Iris pigment epithelial cell (primary cell): ENCODE measurements around the gene MYH16.
"Not testable (repeated sequence)": the region's sequence is repeated elsewhere in the genome, so short reads cannot be mapped to it uniquely, and the experiment has no call there.

ENCODE experiments used
- DNase-seq: peaks from one replicate; pipeline ENCODE4 v3.0.0-alpha.2; 2011; ENCODE audit warnings: low read depth

The MYH16 gene

DNA sequence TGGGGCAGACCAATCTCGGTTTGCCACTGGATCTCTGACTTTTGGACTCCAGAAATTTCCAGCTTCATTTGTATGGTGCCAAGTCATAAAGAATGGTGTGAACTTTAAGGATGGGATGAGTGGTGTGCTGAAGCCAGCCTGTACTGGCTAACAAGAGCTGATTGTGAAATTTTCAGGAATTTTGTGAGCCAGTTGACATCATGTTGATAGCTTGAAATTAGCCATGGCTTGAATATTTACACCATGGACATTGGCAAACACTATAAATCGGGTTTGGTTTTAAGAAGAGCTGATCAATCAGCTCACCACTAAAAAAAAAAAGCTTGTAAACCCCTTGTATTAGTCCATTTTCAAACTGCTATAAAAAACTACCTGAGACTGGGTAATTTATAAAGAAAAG is 14.1 kb upstream of the MYH16 start:
- peak; percentile 24 for DNase-seq

DNA sequence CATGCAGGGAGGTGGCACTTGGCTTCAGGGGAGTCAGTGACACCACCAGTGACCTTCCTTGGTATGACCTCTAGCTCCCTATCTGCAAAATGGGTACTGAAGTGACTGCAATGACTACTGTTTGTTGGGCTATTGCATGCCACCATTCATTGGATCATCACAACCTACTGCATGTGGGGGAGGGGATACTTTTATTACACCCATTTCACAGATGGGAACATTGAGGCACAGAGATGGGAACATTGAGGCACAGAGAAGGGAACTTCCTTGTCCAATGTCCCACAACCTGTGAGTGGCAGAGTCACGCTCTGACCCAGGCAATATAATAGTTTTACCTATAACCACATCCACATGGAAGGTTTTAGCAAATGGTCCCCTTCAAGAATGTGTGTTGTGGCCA is 12.2 kb upstream of the MYH16 start:
- DNase-seq = no peak

DNA sequence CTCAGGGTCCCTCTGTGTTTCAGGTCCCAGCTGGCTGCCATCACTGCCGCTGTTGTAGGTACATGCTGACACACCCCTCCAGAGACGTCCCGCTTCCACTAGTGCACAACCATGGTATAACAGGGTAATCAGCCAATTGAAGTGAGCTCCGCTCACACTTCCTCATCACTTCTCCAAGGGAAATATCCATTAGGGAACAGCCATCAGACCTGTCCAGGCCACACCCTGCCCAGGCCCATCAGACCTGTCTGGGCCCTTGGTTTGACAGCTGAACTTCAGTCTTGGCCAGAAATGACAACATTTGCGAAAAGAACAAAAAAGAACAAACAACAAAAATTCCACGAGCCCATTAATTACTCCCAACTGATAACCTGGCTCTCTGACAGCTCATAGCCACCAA is 11.0 kb upstream of the MYH16 start:
- no peak for DNase-seq

DNA sequence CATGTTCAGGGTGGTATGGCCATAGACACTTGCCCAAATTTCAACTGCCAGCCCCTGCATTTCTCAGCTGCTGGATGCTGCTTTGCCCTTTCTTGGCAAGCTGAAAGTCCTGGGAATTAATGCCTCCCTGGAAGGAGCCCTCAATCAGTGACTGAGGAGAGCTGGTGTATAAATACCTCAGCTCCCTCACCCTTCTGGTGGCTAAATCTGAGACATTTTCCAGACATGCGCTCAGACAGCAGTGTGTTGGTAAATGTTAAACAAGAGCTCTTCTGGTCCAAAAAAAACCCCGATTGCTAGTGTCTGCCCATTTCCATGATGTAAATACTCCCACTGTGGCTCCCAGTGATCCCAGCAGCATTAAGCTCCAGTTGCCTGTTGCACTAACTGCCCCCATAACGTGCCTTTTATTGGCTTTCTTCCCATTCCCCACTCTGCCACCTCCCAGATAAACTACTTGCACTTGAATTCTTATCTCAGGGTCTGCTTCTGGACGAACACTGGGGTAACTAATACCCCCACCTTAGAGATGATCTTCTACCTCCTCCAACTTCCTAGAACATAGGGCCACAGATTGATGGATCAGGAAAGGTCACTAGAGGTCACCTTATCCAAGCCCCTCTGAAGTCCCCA is 6.7 kb upstream of the MYH16 start:
- no peak for DNase-seq

DNA sequence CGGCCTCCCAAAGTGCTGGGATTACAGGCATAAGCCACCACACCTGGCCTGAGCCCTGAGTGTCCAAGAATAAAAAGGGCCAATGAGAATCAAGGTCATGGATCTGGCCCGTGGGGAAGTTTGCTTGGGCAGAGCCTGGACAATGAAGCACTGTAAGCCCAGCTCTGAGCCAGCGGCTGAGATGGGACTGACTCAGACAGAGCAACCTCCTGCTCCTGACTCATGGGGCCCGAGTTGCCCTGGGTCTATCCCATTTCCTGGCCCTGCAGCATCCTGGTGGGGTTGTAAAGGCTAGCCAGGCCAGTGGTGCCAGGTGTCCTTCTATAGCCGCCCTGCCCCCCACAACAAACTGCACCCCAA is 5.2 kb upstream of the MYH16 start:
- DNase-seq = peak; percentile 91

DNA sequence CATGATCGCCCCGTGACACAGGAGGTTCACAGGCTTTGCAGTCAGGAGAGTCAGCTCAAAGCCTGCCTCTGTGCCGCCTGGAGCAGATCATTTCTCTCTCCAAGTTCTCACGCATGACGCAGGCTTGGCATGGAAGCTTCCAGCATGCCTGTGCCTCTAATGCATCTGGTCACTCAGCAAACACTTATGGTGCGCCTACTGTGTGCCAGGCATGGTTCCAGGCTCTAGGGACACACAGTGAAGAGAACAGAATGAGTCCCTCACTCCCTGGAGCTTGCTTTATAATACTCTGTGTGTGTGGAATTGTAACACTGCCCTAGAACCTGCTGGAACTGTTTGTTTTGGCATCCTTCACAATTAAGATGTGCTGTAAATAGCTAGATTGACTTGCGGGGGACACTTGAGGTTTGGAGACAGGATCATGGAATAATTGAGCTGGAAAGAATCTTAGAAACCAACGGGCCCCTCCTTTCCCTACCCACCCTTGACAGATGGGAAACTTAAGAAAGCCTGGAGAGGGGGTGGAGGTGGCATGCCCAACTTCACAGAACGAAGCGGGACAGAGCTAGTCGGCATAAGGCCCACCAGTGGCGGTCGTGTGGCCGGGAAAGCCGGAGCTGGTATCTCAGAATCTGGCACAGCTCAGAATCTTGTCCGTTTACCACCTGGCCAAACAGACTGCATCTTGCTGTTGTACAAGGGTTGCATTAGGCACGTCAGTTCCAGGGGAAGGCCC is 4.6 kb upstream of the MYH16 start:
- peak; percentile 28 for DNase-seq

DNA sequence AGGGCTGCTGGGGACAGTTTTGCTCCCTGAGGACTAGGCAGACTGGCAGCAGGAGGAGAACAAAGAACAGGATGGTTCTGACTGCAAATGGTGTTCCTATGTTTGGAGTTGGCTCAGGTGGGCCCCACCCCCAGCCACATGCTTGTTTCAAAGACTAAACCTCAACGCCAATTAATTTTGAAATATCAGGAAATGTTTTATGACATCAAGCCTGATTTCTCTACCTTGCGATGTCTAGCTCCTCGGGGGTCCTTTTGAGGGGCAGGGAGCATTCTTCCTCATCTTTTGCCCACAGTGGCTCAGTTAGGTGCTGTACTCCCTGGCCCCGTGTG is 4.1 kb upstream of the MYH16 start:
- DNase-seq = no peak

DNA sequence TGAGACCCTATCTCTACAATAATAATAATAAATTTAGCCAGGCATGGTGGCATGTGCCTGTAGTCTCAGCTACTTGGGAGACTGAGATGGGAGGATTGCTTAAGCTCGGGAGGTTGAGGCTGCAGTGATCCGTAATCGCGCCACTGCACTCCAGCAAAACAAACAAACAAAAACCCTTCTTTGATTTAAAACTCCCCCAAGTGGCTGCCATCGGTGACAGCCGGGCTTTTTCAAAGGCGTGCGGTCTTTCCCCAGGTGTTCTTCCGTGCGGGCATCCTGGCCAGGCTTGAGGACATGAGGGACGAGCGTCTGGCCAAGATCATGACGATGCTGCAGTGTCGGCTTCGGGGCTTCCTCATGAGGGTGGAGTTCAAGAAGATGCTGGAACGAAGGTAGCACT is 1.9 kb upstream of the MYH16 start:
- DNase-seq = no peak

DNA sequence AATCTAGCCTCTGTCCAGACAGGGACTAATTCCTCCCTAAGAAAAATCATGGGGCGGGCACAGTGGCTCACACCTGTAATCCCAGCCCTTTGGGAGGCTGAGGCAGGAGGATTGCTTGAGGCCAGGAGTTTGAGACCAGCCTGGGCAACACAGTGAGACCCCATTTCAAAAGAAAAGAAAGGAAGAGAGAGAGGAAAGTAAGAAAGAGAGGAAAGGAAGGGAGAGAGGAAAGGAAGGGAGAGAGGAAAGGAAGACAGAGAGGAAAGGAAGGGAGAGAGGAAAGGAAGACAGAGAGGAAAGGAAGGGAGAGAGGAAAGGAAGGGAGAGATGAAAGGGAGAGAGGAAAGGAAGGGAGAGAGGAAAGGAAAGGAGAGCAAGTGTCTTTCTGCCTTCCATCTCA is 922 bp downstream of the MYH16 start:
- not testable (repeated sequence) for DNase-seq

DNA sequence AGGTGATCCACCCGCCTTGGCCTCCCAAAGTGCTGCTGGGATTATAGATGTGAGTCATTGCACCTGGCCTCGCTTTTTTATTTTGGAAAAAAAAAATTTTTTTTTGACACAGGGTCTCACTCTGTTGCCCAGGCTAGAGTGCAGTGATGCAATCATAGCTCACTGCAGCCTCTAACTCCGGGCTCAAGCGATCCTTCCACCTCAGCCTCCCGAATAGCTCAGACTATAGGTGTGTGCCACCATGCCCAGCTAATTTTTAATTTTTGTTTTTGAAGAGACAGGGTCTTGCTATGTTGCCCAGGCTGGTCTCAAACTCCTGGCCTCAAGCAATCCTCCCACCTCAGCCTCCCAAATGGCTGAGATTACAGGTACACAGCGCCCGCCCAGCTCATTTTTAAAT is 2.3 kb downstream of the MYH16 start:
- not testable (repeated sequence) for DNase-seq

DNA sequence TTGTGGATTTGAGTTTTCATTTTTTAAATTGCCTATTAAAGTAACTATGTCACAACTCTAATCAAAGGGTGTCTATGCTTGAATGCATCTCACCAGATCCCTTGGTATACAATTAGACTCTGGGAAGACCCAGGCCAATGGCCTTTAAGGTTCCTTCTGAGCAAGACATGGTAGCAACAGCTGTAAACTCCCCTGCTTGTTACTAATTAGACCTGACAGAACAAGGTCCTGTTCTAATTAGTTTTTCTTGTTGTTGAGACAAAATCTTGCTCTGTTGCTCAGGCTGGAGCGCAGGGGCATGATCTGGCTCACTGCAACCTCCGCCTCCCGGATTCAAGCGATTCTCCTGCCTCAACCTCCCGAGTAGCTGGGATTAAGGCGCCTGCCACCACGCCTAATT is 2.9 kb downstream of the MYH16 start:
- DNase-seq = no peak

DNA sequence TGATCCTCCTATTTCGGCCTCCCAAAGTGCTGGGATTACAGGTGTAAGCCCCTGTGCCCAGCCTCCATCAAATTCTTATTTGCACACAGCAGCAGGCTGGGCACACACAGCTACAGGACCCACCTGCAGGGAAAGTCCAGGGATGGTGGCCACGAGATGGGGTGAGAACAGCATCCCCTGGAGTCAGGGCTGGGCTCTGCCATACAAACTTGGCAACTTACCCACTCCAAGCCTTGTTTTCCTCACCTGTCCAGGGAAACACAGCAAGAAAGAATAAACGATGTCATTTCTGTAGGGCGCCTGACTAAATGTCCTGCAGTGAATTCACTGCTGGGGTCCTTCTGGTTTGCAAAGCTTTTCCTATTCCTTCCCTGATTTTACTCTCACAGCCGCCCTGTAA is 5.5 kb downstream of the MYH16 start:
- DNase-seq = no peak

DNA sequence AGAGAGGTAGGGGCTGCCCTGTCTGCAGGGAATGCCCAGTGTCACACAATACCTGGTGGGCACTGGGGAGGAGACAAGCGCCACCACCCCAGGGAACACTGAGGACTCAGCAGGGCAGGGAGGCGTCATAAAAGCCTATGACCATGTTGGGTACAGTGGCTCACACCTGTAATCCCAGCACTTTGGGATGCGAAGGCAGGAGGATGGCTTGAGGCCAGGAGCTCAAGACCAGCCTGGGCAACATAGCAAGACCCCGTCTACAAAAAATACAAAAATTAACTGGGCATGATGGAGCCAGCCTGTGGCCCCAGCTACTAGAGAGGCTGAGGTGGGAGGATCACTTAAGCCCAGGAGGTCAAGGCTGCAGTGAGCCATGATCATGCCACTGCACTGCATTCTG is 11.5 kb downstream of the MYH16 start:
- DNase-seq = not testable (repeated sequence)

DNA sequence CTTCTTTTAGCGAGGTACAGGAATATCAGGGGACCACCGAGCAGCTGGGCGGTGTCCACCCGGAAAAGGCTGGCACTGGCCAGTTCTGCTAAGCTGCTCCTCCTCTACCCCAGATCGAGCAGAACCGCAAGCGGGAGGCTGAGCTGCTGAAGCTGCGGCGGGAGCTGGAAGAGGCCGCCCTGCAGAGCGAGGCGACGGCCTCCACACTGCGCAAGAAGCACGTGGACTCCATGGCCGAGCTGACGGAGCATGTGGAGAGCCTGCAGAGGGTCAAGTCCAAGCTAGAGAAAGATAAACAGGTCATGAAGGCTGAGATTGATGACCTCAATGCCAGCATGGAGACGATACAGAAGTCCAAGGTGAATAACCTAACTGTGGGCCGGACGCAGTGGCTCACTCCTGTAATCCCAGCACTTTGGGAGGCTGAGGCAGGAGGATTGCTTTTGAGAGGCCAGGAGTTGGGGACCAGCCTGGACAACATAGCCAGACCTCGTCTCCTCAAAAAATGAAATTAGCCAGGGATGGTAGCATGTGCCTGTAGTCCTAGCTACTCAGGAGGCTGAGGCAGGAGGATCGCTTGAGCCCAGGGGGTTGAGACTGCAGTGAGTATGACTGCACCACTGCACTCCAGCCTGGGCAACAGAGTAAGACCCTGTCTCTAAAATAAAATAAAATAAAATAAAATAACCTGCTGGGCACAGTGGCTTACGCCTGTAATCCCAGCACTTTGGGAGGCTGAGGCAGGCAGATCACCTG is 15.3 kb downstream of the MYH16 start:
- DNase-seq = no peak

DNA sequence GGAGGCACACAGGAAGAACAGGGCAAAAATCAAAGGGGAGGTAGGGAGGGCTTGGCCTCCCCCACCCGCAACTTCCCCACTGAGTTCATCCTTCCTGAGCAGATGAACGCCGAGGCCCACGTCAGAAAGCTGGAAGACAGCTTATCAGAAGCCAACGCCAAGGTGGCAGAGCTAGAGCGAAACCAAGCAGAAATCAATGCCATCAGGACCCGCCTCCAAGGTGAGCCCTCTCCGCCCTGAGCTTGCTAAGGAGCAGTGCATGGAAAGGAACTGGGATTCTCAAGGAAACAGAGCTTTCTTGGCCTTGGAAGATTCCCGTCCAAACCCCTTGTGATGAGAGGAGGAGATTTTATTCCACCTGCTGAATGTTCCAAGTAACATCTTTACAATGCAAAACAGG is 16.5 kb downstream of the MYH16 start:
- no peak for DNase-seq

DNA sequence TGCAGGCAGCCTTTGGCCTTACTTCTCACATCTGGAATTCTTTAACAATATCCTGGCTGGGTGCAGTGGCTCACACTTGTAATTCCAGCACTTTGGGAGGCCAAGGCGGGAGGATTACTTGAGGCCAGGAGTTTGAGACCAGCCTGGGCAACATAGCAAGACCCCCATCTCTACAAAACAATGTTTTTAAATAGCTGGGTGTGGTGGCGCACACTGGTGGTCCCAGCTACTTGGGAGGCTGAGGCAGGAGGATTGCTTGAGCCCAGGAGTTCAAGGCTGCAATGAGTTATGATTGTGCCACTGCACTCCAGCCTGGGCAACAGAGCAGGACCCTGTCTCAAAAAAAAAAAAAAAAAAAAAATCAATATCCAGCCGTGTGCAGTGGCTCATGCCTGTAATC is 17.5 kb downstream of the MYH16 start:
- DNase-seq = not testable (repeated sequence)

DNA sequence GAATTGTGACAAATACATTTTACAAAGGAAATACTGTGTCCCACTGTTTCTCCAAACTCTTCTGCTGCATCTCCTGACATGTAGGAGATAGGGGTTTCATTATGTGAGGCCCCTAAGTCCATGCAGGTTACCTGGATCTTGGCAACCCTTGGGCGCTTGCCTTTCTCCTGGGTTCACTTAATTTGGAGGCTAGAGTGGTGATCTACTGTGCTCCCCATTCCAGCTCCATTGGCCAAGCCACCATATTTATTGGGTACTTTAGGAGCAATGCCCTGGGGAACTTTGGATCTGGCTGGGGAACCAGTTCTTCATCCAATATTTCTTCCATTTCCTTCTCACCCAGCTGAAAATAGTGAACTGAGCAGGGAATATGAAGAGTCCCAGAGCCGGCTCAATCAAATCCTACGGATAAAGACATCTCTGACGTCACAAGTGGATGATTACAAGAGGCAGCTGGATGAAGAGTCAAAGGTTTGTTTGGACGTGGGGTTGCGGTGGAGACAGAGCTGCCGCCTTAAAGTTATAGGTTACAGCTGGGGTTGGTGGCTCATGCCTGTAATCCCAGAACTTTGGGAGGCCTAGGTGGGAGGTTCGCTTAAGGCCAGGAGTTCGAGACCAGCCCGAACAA is 18.5 kb downstream of the MYH16 start:
- DNase-seq = no peak

DNA sequence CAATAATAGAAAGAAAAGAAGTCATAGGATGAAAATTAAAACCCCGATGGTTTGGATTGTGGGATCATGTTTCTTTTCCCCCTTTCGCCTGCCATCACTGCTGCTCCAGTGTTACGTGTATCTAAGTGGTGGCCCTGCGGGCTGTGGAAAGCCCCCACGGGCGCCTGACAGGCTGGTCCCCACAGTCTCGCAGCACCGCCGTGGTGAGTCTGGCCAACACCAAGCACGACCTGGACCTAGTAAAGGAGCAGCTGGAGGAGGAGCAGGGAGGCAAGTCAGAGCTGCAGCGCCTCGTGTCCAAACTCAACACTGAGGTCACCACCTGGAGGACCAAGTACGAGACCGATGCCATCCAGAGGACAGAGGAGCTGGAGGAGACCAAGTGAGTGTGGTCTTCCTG is 19.5 kb downstream of the MYH16 start:
- DNase-seq = no peak

DNA sequence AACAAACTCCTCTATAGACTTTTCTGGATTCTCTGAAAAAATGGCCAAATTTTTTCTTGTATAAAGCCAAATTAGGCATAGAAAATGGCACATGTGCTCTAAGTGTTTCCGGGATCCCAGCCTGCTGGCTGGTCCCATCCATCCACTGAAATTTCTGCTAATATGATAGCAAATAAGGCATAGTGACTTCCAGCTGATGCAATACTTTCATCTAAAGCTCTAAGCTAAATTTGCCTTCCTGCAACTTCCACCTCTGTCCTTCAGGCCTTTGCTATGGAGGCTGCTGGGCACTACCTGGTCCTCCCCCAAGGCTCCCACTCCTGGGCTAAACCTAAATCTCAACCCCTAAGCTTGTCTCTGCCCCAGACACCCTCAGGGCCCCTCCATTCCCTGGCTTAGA is 20.5 kb downstream of the MYH16 start:
- no peak for DNase-seq

DNA sequence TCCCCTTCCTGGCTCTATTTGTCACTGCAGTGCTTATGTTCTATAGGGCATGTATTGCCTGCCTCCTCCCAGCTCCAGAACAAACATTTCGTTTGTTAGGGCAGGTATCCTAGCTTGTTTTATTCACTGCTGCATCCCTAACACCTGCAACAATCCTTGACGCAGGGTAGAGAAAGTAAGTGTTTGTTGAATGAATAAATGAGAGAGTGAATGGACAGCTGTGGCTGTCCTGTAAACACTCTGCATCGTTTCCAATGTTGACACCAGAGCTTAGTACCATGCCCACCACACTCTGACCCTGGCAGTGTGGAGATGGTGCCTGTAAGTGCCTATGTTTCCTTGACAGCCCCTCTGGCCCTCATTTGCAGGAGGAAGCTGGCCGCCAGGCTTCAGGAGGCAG is 21.0 kb downstream of the MYH16 start:
- no peak for DNase-seq

DNA sequence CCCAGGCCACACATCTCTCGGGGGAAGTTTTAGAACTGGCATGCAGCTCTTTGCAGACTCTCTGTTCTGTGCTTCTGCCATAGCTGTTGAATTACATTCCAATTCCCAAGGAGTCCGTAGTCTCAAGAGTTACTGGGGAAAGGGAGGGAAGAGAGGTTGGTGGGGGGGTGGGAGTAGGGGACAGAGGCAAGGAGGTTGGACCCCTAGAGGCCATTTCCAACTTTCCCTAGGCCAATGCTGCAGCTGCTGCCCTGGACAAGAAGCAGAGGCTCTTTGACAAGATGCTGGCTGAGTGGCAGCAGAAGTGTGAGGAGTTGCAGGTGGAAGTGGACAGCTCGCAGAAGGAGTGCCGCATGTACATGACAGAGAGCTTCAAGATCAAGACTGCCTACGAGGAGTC is 23.8 kb downstream of the MYH16 start:
- DNase-seq = no peak

DNA sequence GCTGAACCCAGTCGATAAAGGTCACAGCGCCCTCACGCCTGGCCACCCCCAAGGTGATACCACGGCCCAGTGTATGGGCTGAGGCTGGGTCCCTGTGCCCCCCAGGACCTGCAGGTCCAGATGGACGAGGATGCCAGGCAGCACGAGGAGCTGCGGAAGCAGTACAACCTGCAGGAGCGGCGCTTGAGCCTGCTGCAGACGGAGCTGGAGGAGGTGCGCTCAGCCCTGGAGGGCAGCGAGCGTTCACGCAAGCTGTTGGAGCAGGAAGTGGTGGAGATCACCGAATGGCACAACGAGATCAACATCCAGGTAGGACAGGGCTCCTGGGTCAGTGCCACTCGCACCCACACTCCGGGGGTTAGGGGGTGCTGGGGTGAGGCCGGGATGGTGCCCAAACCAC is 28.9 kb downstream of the MYH16 start:
- DNase-seq = no peak
